ENCODE measurements around the gene AHNAK. TPM values are rescaled to one million over a fixed set of nuclear protein-coding genes. Genes with fewer than 3 reads are reported as not detected.

The AHNAK gene
- total and polyA plus RNA-seq, 2 donors (not counting 3 experiments of a cell fraction or from before 2014, with no cell fraction given): 35.2 to 436 TPM

GRCh38 chr11:62534779-62535545, 11.6 kb downstream of the AHNAK start:
- no TSS peak for BruUV-seq (replicated peaks)
- peaks cover 3% of the 10 kb centered on the region for H4K20me1 ChIP-seq (replicated peaks; ENCODE audit: control insufficient read depth, extremely low read depth, insufficient read depth, low read length)
- H3K36me3 ChIP-seq (ENCODE audit: control insufficient read depth in 2 of 2, extremely low read depth in 1 of 2, insufficient read depth in 2 of 2, low read length in 2 of 2): peaks cover 26 to 45% of the 10 kb centered on the region in 2 experiments
- ChIA-PET POLR2A (no interaction called here), CTCF (interaction anchor here (11.2 kb wide), 1 partner anchor 112 kb away, joined by 377 read pairs; no protein-coding TSS in a partner anchor)
- TF ChIP-seq POLR2AphosphoS5 (IDR thresholded peaks at IDR 0.05; ENCODE audit: insufficient read depth, low read depth, low read length): no peak
- TF ChIP-seq CTCF (IDR thresholded peaks at IDR 0.05; ENCODE audit: extremely low read depth in 1 of 2, insufficient read depth in 1 of 2, low read depth in 1 of 2, low read length in 2 of 2): no peak
- no peak for TF ChIP-seq EZH2 (IDR thresholded peaks at IDR 0.05; ENCODE audit: borderline replicate concordance, low read depth, low read length, severe bottlenecking)
- no peak for TF ChIP-seq GATA2 (IDR thresholded peaks at IDR 0.05; ENCODE audit: insufficient read depth, insufficient read length, low read depth, low read length)
- no peak for TF ChIP-seq MAX (IDR thresholded peaks at IDR 0.05; ENCODE audit: insufficient read depth, insufficient read length)
- TF ChIP-seq FOS (IDR thresholded peaks at IDR 0.05; ENCODE audit: borderline replicate concordance, insufficient read depth, low read length): no peak
- TF ChIP-seq MYC (IDR thresholded peaks at IDR 0.05; ENCODE audit: low read depth, low read length): no peak
- TF ChIP-seq JUN (IDR thresholded peaks at IDR 0.05; ENCODE audit: borderline replicate concordance, insufficient read depth, insufficient read length, low read depth): no peak
- TF ChIP-seq POLR2A (IDR thresholded peaks at IDR 0.05; ENCODE audit: low read depth, low read length): no peak
- peaks cover 95% of the 10 kb centered on the region for H3K79me2 ChIP-seq (ENCODE audit: control insufficient read depth, insufficient read depth, low read length)
- no peaks in the 10 kb centered on the region for H3K9me3 ChIP-seq (replicated peaks; ENCODE audit: control insufficient read depth, insufficient read depth, low read length)
- no peak overlapping the region for H3K9ac ChIP-seq (replicated peaks; ENCODE audit: extremely low read depth, insufficient read depth, low read length)
- intact Hi-C loops (cut with micrococcal nuclease): no loop called here
- H3K9me1 ChIP-seq (replicated peaks; ENCODE audit: control insufficient read depth, extremely low read depth, insufficient read depth, low read length): no peaks in the 10 kb centered on the region
- FAIRE-seq: no peak
- H2AFZ ChIP-seq (ENCODE audit: low read depth, low read length): no peak overlapping the region
- H3K4me2 ChIP-seq (ENCODE audit: insufficient read depth, low read length): no peak overlapping the region
- no peak for DNase-seq (ENCODE audit: low read depth, low spot score)
- H3K4me3 ChIP-seq (replicated peaks in 1 of 3; ENCODE audit: insufficient read depth in 1 of 3, low read depth in 1 of 3, low read length in 3 of 3): no peak overlapping the region
- H3K4me1 ChIP-seq (ENCODE audit: control insufficient read depth, extremely low read depth, insufficient read depth, low read length): peaks cover 13% of the 10 kb centered on the region
- H3K27me3 ChIP-seq (ENCODE audit: control insufficient read depth in 2 of 2, insufficient read depth in 2 of 2, low read length in 2 of 2): no peaks in the 10 kb centered on the region
- dilution Hi-C loops (cut with MboI; ENCODE audit: extremely low pct_ligation_motif_present, low sequenced_read_pairs): no loop called here
- no peak overlapping the region for H3K27ac ChIP-seq (ENCODE audit: insufficient read depth, low read depth, low read length)
